H9 (cell line): ENCODE measurements around the gene ARVCF. TPM values are rescaled to one million over a fixed set of nuclear protein-coding genes. Genes with fewer than 3 reads are reported as not detected.
A peak's percentile ranks its signal among the peaks of the same experiment; 100 is the strongest.

Source experiments
- DNase-seq: peaks from one replicate; pipeline ENCODE4 v3.0.0-alpha.2; 2017
- H2AFZ ChIP-seq: one replicate; pipeline ENCODE4 v1.6.1; 2013; ENCODE audit warnings: mild to moderate bottlenecking, low read length, control low read depth, moderate library complexity
- H2AK5ac ChIP-seq: 2 replicates; pipeline ENCODE4 v1.6.1; 2013; ENCODE audit warnings: low read length, control low read depth, mixed read lengths; ENCODE audit not compliant: insufficient read length
- H2BK120ac ChIP-seq: one replicate; pipeline ENCODE4 v1.6.1; 2013; ENCODE audit warnings: low read depth, mild to moderate bottlenecking, low read length, control low read depth, inconsistent platforms; ENCODE audit not compliant: poor library complexity, severe bottlenecking
- H2BK12ac ChIP-seq: 2 replicates; pipeline ENCODE4 v1.6.1; 2013; ENCODE audit warnings: low read length, control low read depth, mixed read lengths, low read depth; ENCODE audit not compliant: insufficient read length
- H2BK15ac ChIP-seq: 2 replicates; pipeline ENCODE4 v1.6.1; 2013; ENCODE audit warnings: low read depth, low read length, control low read depth
- H2BK20ac ChIP-seq: one replicate; pipeline ENCODE4 v1.6.1; 2013; ENCODE audit warnings: low read depth, mild to moderate bottlenecking, low read length, control low read depth, inconsistent platforms; ENCODE audit not compliant: poor library complexity, severe bottlenecking
- H2BK5ac ChIP-seq: 2 replicates; pipeline ENCODE4 v1.6.1; 2013; ENCODE audit warnings: low read length, control low read depth, mixed read lengths; ENCODE audit not compliant: insufficient read length
- H3K14ac ChIP-seq: 2 replicates; pipeline ENCODE4 v1.6.1; 2013; ENCODE audit warnings: low read length, control low read depth; ENCODE audit not compliant: insufficient read depth
- H3K18ac ChIP-seq: 2 replicates; pipeline ENCODE4 v1.6.1; 2013; ENCODE audit warnings: low read depth, mild to moderate bottlenecking, mixed read lengths, low read length, control low read depth; ENCODE audit not compliant: insufficient read length
- H3K23ac ChIP-seq: 2 replicates; pipeline ENCODE4 v1.6.1; 2013; ENCODE audit warnings: low read length, control low read depth, mixed read lengths, low read depth; ENCODE audit not compliant: insufficient read length
- H3K23me2 ChIP-seq: 2 replicates; pipeline ENCODE4 v1.6.1; 2013; ENCODE audit warnings: low read depth, mild to moderate bottlenecking, mixed read lengths, low read length, control low read depth; ENCODE audit not compliant: insufficient read length, poor library complexity, severe bottlenecking
- H3K27ac ChIP-seq: 2 replicates; pipeline ENCODE4 v1.5.1; 2013; ENCODE audit warnings: low read length, control low read depth, mixed read lengths, low read depth; ENCODE audit not compliant: insufficient read length
- H3K27me3 ChIP-seq: 2 replicates; pipeline ENCODE4 v1.6.1; 2013; ENCODE audit warnings: low read length, control low read depth, inconsistent platforms; ENCODE audit not compliant: insufficient read depth
- H3K4ac ChIP-seq: 2 replicates; pipeline ENCODE4 v1.6.1; 2013; ENCODE audit warnings: low read depth, mild to moderate bottlenecking, control low read depth, inconsistent platforms, low read length, moderate library complexity
- H3K4me1 ChIP-seq: 2 replicates; pipeline ENCODE4 v1.6.1; 2013; ENCODE audit warnings: low read length, control low read depth, inconsistent platforms; ENCODE audit not compliant: insufficient read depth
- H3K4me2 ChIP-seq: 2 replicates; pipeline ENCODE4 v1.6.1; 2013; ENCODE audit warnings: low read length, control low read depth, mixed read lengths; ENCODE audit not compliant: insufficient read length, insufficient read depth
- H3K56ac ChIP-seq: 2 replicates; pipeline ENCODE4 v1.6.1; 2013; ENCODE audit warnings: low read depth, mild to moderate bottlenecking, mixed read lengths, low read length, control low read depth; ENCODE audit not compliant: insufficient read length
- H3K79me1 ChIP-seq: 2 replicates; pipeline ENCODE4 v1.6.1; 2013; ENCODE audit warnings: low read depth, mild to moderate bottlenecking, moderate library complexity, low read length, control low read depth, inconsistent platforms; ENCODE audit not compliant: insufficient read depth, poor library complexity, severe bottlenecking
- H3K79me2 ChIP-seq: 2 replicates; pipeline ENCODE4 v1.6.1; 2013; ENCODE audit warnings: low read length, control low read depth, inconsistent platforms; ENCODE audit not compliant: insufficient read depth
- H3K9ac ChIP-seq: 2 replicates; pipeline ENCODE4 v1.6.1; 2013; ENCODE audit warnings: low read length, control low read depth, mixed read lengths; ENCODE audit not compliant: insufficient read length; ENCODE audit errors: extremely low read depth
- H3K9me3 ChIP-seq: one replicate; pipeline ENCODE4 v1.6.1; 2013; ENCODE audit warnings: low read depth, low read length, inconsistent platforms; ENCODE audit not compliant: control insufficient read depth
- H3T11ph ChIP-seq: one replicate; pipeline ENCODE4 v1.6.1; 2013; ENCODE audit warnings: mild to moderate bottlenecking, low read length, control low read depth, inconsistent platforms
- H4K20me1 ChIP-seq: one replicate; pipeline ENCODE4 v1.6.1; 2013; ENCODE audit not compliant: control insufficient read depth, insufficient read length, insufficient read depth
- H4K5ac ChIP-seq: 2 replicates; pipeline ENCODE4 v1.6.1; 2013; ENCODE audit warnings: low read depth, mild to moderate bottlenecking, mixed read lengths, low read length, control low read depth; ENCODE audit not compliant: insufficient read length
- H4K8ac ChIP-seq: replicated peaks from 2 replicates; pipeline ENCODE4 v1.6.1; 2013; ENCODE audit warnings: low read length, control low read depth, mixed read lengths, low read depth; ENCODE audit not compliant: insufficient read length
- H4K91ac ChIP-seq: 2 replicates; pipeline ENCODE4 v1.6.1; 2013; ENCODE audit warnings: low read depth, mild to moderate bottlenecking, moderate library complexity, mixed read lengths, low read length, control low read depth; ENCODE audit not compliant: insufficient read length
- H3K27ac Mint-ChIP-seq, 3 experiments: 2 replicates in 2 of 3; 3 replicates in 1 of 3; pipeline ENCODE4 v1.8.0; 2020 to 2021; ENCODE audit warnings: mixed read lengths in 3 of 3, mild to moderate bottlenecking in 1 of 3, moderate library complexity in 1 of 3
- H3K27me3 Mint-ChIP-seq: 2 replicates; pipeline ENCODE4 v1.8.0; 2021; ENCODE audit warnings: low read depth, mild to moderate bottlenecking, moderate library complexity, mixed read lengths
- H3K36me3 Mint-ChIP-seq, 3 experiments: 2 replicates in 2 of 3; 3 replicates in 1 of 3; pipeline ENCODE4 v1.8.0; 2020 to 2021; ENCODE audit warnings: low read depth in 3 of 3, mixed read lengths in 3 of 3; ENCODE audit not compliant: insufficient read depth in 1 of 3
- H3K4me1 Mint-ChIP-seq, 2 experiments: 2 replicates each; pipeline ENCODE4 v1.8.0; 2020; ENCODE audit warnings: mixed read lengths in 2 of 2
- H3K4me3 Mint-ChIP-seq, 2 experiments: 2 replicates in 1 of 2; 3 replicates in 1 of 2; pipeline ENCODE4 v1.8.0; 2020 to 2021; ENCODE audit warnings: mild to moderate bottlenecking in 2 of 2, mixed read lengths in 2 of 2, moderate library complexity in 1 of 2
- H3K9me3 Mint-ChIP-seq, 2 experiments: 2 replicates in 1 of 2; 3 replicates in 1 of 2; pipeline ENCODE4 v1.8.0; 2020; ENCODE audit warnings: mild to moderate bottlenecking in 2 of 2, mixed read lengths in 2 of 2, moderate library complexity in 1 of 2
- WGBS: extraction: QIAGEN DNeasy Blood & Tissue Kit; methylation state at CpG from one replicate; pipeline ENCODE4 v1.1.7; 2013; ENCODE audit warnings: missing lambda C conversion rate, low lambda C conversion rate, mixed read lengths; ENCODE audit not compliant: insufficient read length; ENCODE audit errors: extremely low coverage; 5-methylcytosine and 5-hydroxymethylcytosine counted together
- total RNA-seq: library from RNA; stranded (reverse); gene quantifications from 2 replicates; pipeline ENCODE4 v1.2.1, GENCODE V29; 2021
- TF ChIP-seq, protein P1 (sequence below): fragments of 200-600 bp; sonication (generic); conservative IDR thresholded peaks from 3 replicates; pipeline ENCODE4 v1.8.0; 2021; ENCODE audit warnings: antibody characterized with exemption, mild to moderate bottlenecking

The ARVCF gene
- total RNA-seq, 1 experiment from 2014 or later = 40.7 TPM

DNA sequence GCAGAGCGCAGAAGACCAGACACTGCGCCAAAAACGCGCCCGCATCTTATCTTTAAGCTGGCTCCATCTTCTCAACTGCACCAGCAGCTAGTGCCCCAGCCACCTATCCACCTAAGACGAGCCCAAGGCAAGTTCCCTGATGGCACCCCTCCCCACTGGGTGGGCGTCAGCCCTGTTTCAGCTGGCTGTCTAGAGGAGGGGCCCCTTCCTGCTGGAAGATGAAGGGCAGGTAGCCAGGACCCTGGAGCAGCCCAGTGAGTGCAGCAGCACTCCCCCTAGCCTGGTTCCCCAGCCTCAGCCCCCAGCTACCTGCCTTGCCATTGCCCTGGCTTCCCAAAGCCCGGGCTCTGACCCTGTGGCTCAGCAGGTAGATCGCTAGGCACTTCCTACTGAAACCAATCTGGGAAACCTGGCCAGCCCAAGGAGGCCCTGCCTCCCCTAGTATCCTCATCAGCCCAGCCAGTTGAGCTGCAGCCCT, 28.3 kb downstream of the ARVCF start:
- Histone ChIP-seq H3K9me3 (no peaks in the 10 kb centered on the region), H2BK12ac (no peak overlapping the region), H3K27ac (no peak overlapping the region), H3K56ac (no peak overlapping the region), H3K27me3 (no peaks in the 10 kb centered on the region), H4K5ac (no peak overlapping the region), H2BK20ac (no peak overlapping the region), H3K23ac (no peak overlapping the region), H4K20me1 (peaks cover 3% of the 10 kb centered on the region), H2AFZ (no peak overlapping the region), H4K8ac (no peak overlapping the region), H2BK15ac (no peak overlapping the region), H3K79me1 (peaks cover 4% of the 10 kb centered on the region), H3K9ac (no peak overlapping the region), H3K4ac (no peak overlapping the region), H3K14ac (no peak overlapping the region), H3K79me2 (no peaks in the 10 kb centered on the region), H3K4me2 (no peak overlapping the region), H3K4me1 (no peaks in the 10 kb centered on the region; the same call in 1 of the 2 replicates), H2BK120ac (no peak overlapping the region), H4K91ac (no peak overlapping the region), H3T11ph (no peak overlapping the region), H2BK5ac (no peak overlapping the region), H3K23me2 (no peaks in the 10 kb centered on the region), H2AK5ac (no peak overlapping the region), H3K18ac (no peak overlapping the region)
- H3K9me3 Mint-ChIP-seq = no peaks in the 10 kb centered on the region
- no CpG with 5 or more reads among the region's 9 CpGs for WGBS
- TF ChIP-seq, protein P1, sequence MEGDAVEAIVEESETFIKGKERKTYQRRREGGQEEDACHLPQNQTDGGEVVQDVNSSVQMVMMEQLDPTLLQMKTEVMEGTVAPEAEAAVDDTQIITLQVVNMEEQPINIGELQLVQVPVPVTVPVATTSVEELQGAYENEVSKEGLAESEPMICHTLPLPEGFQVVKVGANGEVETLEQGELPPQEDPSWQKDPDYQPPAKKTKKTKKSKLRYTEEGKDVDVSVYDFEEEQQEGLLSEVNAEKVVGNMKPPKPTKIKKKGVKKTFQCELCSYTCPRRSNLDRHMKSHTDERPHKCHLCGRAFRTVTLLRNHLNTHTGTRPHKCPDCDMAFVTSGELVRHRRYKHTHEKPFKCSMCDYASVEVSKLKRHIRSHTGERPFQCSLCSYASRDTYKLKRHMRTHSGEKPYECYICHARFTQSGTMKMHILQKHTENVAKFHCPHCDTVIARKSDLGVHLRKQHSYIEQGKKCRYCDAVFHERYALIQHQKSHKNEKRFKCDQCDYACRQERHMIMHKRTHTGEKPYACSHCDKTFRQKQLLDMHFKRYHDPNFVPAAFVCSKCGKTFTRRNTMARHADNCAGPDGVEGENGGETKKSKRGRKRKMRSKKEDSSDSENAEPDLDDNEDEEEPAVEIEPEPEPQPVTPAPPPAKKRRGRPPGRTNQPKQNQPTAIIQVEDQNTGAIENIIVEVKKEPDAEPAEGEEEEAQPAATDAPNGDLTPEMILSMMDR = no peak
- H3K27me3 Mint-ChIP-seq = no peaks in the 10 kb centered on the region
- DNase-seq = no peak
- H3K4me1 Mint-ChIP-seq = peaks cover 5 to 20% of the 10 kb centered on the region in 2 experiments; a peak in 3 of 4 replicates
- H3K4me3 Mint-ChIP-seq = 0 out of 5 replicates have a peak overlapping the region, but pooled peaks of 1 of the 2 experiments have one; percentile 27
- no peak overlapping the region for H3K27ac Mint-ChIP-seq
- no peaks in the 10 kb centered on the region; a peak in 1 of 7 replicates for H3K36me3 Mint-ChIP-seq
